ENCODE measurements around the gene YY2. TPM values are rescaled to one million over a fixed set of nuclear protein-coding genes. Genes with fewer than 3 reads are reported as not detected.

The YY2 gene
- total RNA-seq, 4 donors from 2014 or later = 2.7 to 4.8 (median 3.1) TPM

GRCh38 chrX:21905313-21905712 lies 49.5 kb downstream of the YY2 start:
- H3K4me1 ChIP-seq = no peaks in the 10 kb centered on the region
- H3K27me3 ChIP-seq = no peaks in the 10 kb centered on the region
- H3K36me3 ChIP-seq = no peaks in the 10 kb centered on the region
- no peak for DNase-seq
- whole genome bisulfite sequencing, 2 donors = 88 to 93% methylated on average over 2 of the region's 2 CpGs
- intact Hi-C loops (cut with DNase I) = no loop called here
- no peak for TF ChIP-seq POLR2A (IDR thresholded peaks at IDR 0.05)
- TF ChIP-seq CTCF (IDR thresholded peaks at IDR 0.05) = no peak
- H3K4me3 ChIP-seq (replicated peaks in 1 of 3) = no peak overlapping the region
- no peaks in the 10 kb centered on the region for H3K9me3 ChIP-seq
- no peak overlapping the region for H3K27ac ChIP-seq

GRCh38 chrX:21905953-21906352 lies 50.2 kb downstream of the YY2 start:
- DNase-seq = no peak
- no peak overlapping the region for H3K4me3 ChIP-seq (replicated peaks in 1 of 3)
- WGBS, 2 donors = 91 to 92% methylated on average over 3 of the region's 3 CpGs
- H3K36me3 ChIP-seq = no peaks in the 10 kb centered on the region
- no peaks in the 10 kb centered on the region for H3K4me1 ChIP-seq
- no peak overlapping the region for H3K27ac ChIP-seq
- no peaks in the 10 kb centered on the region for H3K27me3 ChIP-seq
- TF ChIP-seq CTCF (IDR thresholded peaks at IDR 0.05) (no peak), POLR2A (IDR thresholded peaks at IDR 0.05) (no peak)
- intact Hi-C loops (cut with DNase I) = no loop called here
- H3K9me3 ChIP-seq = no peaks in the 10 kb centered on the region

- Histone ChIP-seq H3K27me3 (no peaks in the 10 kb centered on the region), H3K9me3 (no peaks in the 10 kb centered on the region), H3K4me3 (replicated peaks in 1 of 3) (no peak overlapping the region), H3K27ac (no peak overlapping the region), H3K4me1 (no peaks in the 10 kb centered on the region), H3K36me3 (no peaks in the 10 kb centered on the region)
- 61 to 63% methylated on average over 1 of the region's 1 CpG for WGBS, 2 donors
- TF ChIP-seq POLR2A (IDR thresholded peaks at IDR 0.05) = no peak
- TF ChIP-seq CTCF (IDR thresholded peaks at IDR 0.05) = no peak
- DNase-seq = peak in 1 of 2 donors; percentile 2
- intact Hi-C loops (cut with DNase I) = no loop called here
These were observed 51.5 kb downstream of the YY2 start for GRCh38 chrX:21907260-21907659.

Small RNA genes within 50 kb of the gene (small RNA-seq; reads per million reads assigned to genes)
- gene U73479.1 = not detected

Other genes with a start within 250 kb of the YY2 start
- not detected for gene KLHL34, start 197.7 kb upstream of the YY2 start, total RNA-seq
- not detected for gene SMPX, start 97.9 kb upstream of the YY2 start, total RNA-seq
- gene MBTPS2, start 16.4 kb upstream of the YY2 start, total RNA-seq = 10 to 100 TPM in 3 of 4 donors, 1 to 10 TPM in 1; 9.6 to 13.9 (median 12.2) TPM
- gene SMS, start 84.7 kb downstream of the YY2 start, total RNA-seq = 100 to 1,000 TPM in 1 of 4 donors, 10 to 100 TPM in 3; 89.6 to 128 (median 91.4) TPM
- 10 to 100 TPM in 1 of 4 donors, 1 to 10 TPM in 3; 1.5 to 12.4 (median 5.2) TPM for gene PHEX, start 176.3 kb downstream of the YY2 start, total RNA-seq

All from thyroid gland (tissue), 4 donors.